GM19023 (cell line): ENCODE results near the gene ETAA1.

Source experiments
- ATAC-seq: cut with Tn5 transposase; IDR thresholded peaks from one replicate; pipeline ENCODE4 v1.9.1; 2021; ENCODE audit warnings: mild to moderate bottlenecking, moderate library complexity; ENCODE audit not compliant: unreplicated experiment

Gene ETAA1

DNA sequence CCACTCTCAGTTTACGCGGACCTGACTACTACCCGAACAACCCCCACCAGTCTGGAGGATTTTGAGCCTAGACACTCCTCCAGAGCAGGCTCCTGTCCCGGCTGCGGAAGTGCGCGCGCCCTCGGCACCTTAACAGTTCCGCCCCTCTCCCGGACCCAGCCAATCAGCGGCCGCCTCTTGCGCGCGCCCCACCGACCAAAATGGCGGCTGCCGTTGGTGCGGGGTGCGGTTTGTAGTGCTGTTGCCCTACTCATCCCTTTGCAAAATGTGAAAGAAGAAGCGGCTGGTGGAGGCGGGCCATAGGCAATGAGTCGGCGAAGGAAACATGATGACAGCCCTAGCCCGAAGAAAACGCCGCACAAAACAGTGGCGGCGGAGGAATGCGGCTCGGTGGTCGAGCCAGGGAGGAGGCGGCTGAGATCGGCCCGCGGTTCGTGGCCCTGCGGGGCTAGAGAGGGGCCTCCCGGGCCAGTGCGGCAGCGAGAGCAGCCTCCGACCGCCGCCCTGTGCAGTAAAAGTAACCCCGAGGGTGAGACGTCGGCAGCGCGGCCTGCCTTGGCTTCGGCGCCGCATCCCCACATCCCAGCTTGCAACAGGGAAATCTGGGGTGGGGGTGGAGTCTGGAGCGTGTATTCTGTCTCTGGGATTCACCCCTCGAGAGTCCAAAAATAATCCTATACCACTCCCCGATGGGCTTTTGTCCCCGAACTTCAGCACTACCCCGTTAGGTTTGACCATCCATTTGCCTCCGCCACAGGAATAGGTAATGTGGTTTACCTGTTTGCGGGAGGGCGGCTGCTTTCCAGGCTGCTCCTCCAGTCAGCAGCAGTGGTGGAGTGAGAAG lies at the start of gene ETAA1:
TSS of gene ETAA1 (plus strand) at position 191 of the 844 bp plus-strand sequence. CDS start at position 307, 116 bp downstream.
- peak; percentile 100 for ATAC-seq

- no peak for ATAC-seq
Measured at GRCh38 chr2:67366832-67367412, 30.2 kb upstream of the ETAA1 start.

- ATAC-seq, result no peak
Measured at GRCh38 chr2:67374481-67374880, 22.7 kb upstream of the ETAA1 start.

DNA sequence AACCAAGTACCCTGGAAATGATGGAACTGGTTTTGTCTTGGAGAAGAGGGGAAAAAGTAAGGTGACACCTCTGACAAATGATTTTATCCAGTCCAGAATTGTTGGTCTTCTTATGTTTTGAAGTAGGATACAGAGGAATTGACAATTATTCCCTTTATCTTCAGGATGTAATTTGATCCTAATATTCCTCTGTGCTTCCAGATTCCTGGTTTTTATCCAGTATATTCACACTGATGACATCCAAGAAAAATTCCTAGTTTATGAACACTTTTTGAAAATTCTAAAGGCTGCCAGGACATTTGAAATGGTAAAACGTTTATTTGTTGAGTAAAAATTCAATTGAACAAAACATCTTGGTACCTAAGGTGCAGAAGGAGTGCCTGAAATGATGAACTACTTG lies 22.2 kb upstream of the ETAA1 start:
- no peak for ATAC-seq

DNA sequence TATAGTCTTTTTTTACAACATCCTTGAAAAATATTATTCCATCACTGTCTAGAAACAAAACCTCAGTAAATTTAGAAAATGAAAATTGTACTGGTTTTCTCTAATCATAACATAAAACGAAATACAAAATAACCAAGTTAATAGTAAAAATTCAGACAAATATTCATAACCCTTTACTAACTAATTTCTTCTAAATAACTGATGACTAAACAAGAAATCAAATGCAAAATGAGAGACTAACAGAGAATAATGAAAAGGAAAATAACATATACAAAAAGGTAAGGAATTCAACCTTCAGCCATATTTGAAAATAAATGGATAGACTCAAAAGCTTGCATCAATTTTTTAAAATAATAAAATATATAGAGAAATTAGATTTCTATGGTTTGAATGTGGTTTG lies 18.6 kb upstream of the ETAA1 start:
- no peak for ATAC-seq

DNA sequence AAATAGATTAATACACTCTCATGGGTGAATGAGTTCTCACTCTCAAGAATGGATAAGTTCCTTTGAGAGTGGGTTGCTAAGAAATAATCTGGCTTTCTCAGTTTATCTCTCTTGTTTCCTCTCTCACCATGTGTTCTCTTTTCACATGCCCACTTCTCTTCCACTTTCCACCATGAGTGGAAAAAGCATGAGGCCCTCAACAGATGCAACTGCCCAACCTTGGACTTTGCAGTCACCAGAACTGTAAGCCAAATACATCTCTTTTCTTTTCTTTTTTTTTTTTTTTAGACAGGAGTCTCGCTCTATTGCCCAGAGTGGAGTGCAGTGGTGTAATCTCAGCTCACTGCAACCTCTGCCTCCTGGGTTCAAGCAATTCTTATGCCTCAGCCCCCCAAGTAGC lies 18.1 kb upstream of the ETAA1 start:
- no peak for ATAC-seq

- ATAC-seq, result no peak
Measured at GRCh38 chr2:67384123-67384822, 12.9 kb upstream of the ETAA1 start.

DNA sequence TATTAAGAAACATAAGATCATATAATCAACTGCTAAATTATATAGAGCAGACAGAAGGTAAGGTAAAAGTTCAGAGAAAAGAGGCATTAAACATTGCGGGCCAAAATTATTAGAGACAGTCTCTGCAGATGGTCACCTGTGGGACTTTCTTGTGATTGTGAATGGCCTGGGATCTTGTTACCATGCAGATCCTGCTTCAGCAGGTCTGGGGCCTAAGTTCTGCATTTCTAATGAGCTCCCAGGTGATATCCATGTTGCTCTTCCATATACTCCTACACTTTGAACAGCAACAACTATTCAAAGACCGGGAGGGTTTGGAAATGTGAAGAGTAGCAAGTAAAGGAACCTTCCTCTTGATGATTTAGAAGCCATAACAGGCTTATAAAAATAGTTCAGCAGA lies 8.5 kb upstream of the ETAA1 start:
- no peak for ATAC-seq

GRCh38 chr2:67389286-67389685 lies 7.8 kb upstream of the ETAA1 start:
- ATAC-seq, result no peak

- ATAC-seq, result no peak
Measured at GRCh38 chr2:67389788-67390187, 7.3 kb upstream of the ETAA1 start.

DNA sequence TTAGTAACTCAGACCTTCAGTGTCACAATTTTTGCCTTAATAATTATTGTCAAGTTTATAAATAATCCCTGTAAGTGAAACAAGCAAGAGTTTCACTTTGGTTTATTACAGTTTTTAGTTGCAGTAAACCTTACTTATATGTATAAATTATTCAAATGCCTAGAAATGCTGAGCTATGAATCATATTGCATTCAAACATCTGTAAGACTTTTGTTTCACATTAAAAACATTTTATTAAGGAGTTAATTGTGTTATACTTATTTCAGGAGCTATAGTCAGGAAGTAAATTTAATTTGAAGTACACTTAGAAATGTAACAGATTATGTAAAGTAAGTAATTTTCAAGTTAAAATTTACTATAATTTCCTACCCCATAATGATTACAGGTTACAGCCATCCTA lies 3.9 kb upstream of the ETAA1 start:
- no peak for ATAC-seq

DNA sequence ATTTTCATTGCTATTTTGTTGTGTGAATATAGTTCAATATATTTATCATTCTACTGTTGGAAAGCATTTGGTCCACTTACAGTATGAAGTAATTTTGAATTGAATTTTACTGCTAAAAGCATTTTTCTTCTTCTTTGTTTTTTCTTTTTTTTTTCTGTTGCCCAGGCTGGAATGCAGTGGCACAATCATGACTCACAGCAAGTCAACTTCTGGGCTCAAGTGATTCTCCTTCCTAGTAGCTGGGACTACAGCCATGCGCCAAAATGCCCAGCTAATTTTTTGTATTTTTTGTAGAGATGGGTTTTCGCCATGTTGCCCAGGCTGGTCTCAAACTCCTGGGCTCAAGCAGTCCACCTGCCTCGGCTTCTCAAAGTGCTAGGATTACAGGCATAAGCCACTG lies 2.4 kb upstream of the ETAA1 start:
- no peak for ATAC-seq

DNA sequence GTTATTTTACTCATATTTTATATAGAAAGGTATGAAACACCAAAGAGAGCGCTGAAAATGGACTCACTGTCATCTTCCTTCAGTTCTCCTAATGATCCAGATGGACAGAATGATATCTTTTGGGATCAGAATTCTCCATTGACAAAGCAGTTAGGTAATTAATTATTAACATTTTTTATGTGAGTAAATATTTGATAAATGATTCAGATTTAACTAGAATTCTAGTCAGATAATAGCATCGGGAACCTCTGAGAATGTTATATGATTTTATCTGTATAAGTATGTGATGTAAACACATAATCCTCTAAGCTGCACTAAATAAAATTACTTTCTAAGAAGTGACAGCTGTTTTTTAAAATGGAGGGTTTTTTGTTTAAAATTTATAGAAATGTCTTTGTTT lies 2.0 kb downstream of the ETAA1 start:
- ATAC-seq, result no peak

DNA sequence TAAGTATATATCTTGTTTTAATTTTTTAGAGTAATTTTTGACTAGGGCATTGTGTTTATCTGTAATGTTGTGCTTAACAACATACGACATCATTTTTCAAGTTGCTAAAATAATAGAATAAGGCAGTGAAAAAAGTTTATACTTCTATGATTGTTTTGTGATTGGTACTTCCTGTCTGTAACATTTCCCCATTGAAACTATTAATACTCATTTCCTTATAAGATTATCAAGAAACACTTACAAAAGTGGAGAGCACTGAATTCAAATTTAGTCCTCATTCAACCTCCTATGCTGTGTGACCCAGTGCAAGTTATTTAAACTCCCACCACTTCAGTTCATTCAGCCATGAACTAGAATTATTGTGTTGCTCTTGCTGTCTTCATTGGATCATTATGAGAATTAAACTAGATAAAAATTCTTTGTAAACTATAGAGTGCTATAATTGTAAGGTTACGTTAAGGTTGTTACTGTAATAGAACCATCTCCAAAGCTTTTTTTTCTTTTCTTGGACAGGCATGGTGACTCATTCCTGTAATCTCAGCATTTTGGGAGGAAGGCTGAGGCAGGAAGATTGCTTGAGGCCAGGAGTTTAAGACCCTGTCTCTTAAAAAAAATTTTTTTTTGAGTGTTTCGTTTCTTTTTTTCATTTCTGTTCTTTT lies 2.8 kb downstream of the ETAA1 start:
- no peak for ATAC-seq

- no peak for ATAC-seq
Measured at GRCh38 chr2:67400560-67401485, 3.7 kb downstream of the ETAA1 start.

- no peak for ATAC-seq
Measured at GRCh38 chr2:67408346-67408745, 11.2 kb downstream of the ETAA1 start.

DNA sequence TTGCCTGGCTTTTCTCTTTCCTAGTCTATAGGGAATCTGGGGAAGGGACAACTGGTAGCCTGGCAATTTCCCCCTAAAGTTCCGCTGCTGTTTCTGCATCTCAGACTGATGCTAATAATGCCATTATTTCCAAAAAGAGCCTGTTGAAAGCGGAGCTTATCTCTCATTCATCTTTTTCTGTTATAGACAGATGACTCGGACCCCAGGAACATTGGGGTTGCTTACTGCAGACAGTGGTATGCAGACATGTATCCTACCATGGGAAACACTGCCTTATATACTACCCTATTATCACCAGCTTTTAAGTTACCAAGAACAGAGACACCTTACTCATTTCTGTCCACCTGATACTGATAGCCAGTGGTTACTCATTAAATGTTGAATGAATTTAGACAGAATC lies 15.3 kb downstream of the ETAA1 start:
- no peak for ATAC-seq

- no peak for ATAC-seq
Measured at GRCh38 chr2:67414867-67415266, 17.7 kb downstream of the ETAA1 start.

GRCh38 chr2:67416136-67416535 lies 19.0 kb downstream of the ETAA1 start:
- no peak for ATAC-seq

DNA sequence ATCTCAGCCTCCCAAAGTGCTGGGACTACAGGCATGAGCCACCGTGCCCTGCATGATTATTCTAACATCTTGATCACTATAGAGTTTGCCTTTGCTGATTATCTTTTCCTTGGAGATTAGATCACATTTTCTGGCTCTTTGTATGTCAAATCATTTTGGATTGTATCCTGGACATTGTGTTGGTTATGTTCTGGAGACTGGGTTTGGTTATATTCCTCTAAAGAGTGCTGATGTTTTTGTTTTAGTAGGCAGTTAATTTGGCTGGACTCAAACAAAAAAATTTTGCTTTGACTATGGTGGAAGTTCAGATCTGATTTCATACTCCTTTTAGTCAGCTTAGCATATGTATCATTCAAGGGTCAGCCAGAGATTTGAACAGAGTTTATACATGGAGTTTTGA lies 26.4 kb downstream of the ETAA1 start:
- no peak for ATAC-seq
